MCF 10A (cell line): ENCODE data around the gene ORAI2. TPM values are rescaled to one million over a fixed set of nuclear protein-coding genes. Genes with fewer than 3 reads are reported as not detected.

Experiments used
- BruUV-seq: library from RNA; stranded (reverse); fragments of 400-500 nt; replicated peaks from 2 replicates; lab custom pipeline; 2021; lab: Mats Ljungman, UMichigan
- CTCF ChIA-PET: fragments of 300-600 bp; sonication (Branson Sonifier 250); formaldehyde crosslinking; extraction: SDS; loops from one replicate; lab custom pipeline; 2021; ENCODE audit warnings: antibody characterized with exemption, inconsistent platforms; lab: Yijun Ruan, JAX
- POLR2A ChIA-PET: fragments of 300-600, 350-650 bp; sonication (Branson Sonifier 250); formaldehyde crosslinking; extraction: SDS; loops from one replicate; lab custom pipeline; 2020; ENCODE audit warnings: antibody characterized with exemption, inconsistent platforms; lab: Yijun Ruan, JAX
- DNase-seq: peaks from one replicate; pipeline ENCODE4 v3.0.0-alpha.2; 2018; ENCODE audit not compliant: unreplicated experiment
- H3K27ac Mint-ChIP-seq: one replicate; pipeline ENCODE4 v1.8.0; 2022; ENCODE audit warnings: mild to moderate bottlenecking, low read depth, mixed read lengths; ENCODE audit not compliant: unreplicated experiment
- H3K27me3 Mint-ChIP-seq: one replicate; pipeline ENCODE4 v1.8.0; 2022; ENCODE audit warnings: mixed read lengths; ENCODE audit not compliant: insufficient read depth, unreplicated experiment
- H3K36me3 Mint-ChIP-seq: one replicate; pipeline ENCODE4 v1.8.0; 2022; ENCODE audit warnings: mild to moderate bottlenecking, moderate library complexity, mixed read lengths; ENCODE audit not compliant: insufficient read depth, unreplicated experiment
- H3K4me1 Mint-ChIP-seq: one replicate; pipeline ENCODE4 v1.8.0; 2022; ENCODE audit warnings: mixed read lengths; ENCODE audit not compliant: insufficient read depth, unreplicated experiment
- H3K4me3 Mint-ChIP-seq: one replicate; pipeline ENCODE4 v1.8.0; 2022; ENCODE audit warnings: mild to moderate bottlenecking, moderate library complexity, mixed read lengths; ENCODE audit not compliant: unreplicated experiment
- H3K9me3 Mint-ChIP-seq: one replicate; pipeline ENCODE4 v1.8.0; 2022; ENCODE audit warnings: mixed read lengths; ENCODE audit not compliant: unreplicated experiment
- intact Hi-C: fragments of 100-400 bp; cut with micrococcal nuclease; formaldehyde crosslinking; loops from 2 replicates; pipeline ENCODE4 v1.14.1; 2022
- total RNA-seq: library from RNA; stranded (reverse); gene quantifications from 2 replicates; pipeline ENCODE4 v1.2.3, GENCODE V29; 2022
- TF ChIP-seq, protein P1 (sequence below): fragments of 200-600 bp; IDR thresholded peaks from one replicate; pipeline ENCODE4 v1.8.0; 2022; ENCODE audit warnings: antibody characterized with exemption, mild to moderate bottlenecking; ENCODE audit not compliant: unreplicated experiment

ORAI2 gene
- total RNA-seq, 1 experiment from 2014 or later, result 9.1 TPM

GRCh38 chr7:102390697-102391484 is 42.5 kb upstream of the ORAI2 start:
- H3K36me3 Mint-ChIP-seq, result peaks cover 31% of the 10 kb centered on the region
- H3K9me3 Mint-ChIP-seq, result no peaks in the 10 kb centered on the region
- H3K4me1 Mint-ChIP-seq, result no peaks in the 10 kb centered on the region
- ChIA-PET POLR2A (no interaction called here), CTCF (interaction anchor here (0.6 to 3.8 kb wide), 12 partner anchors 10 to 120 kb away, joined by 3 to 38 read pairs (median 4); partner anchors contain the start of gene SH2B2)
- no peak overlapping the region for H3K4me3 Mint-ChIP-seq
- H3K27ac Mint-ChIP-seq, result no peak overlapping the region
- no peaks in the 10 kb centered on the region for H3K27me3 Mint-ChIP-seq
- no TSS peak for BruUV-seq
- TF ChIP-seq, protein P1, sequence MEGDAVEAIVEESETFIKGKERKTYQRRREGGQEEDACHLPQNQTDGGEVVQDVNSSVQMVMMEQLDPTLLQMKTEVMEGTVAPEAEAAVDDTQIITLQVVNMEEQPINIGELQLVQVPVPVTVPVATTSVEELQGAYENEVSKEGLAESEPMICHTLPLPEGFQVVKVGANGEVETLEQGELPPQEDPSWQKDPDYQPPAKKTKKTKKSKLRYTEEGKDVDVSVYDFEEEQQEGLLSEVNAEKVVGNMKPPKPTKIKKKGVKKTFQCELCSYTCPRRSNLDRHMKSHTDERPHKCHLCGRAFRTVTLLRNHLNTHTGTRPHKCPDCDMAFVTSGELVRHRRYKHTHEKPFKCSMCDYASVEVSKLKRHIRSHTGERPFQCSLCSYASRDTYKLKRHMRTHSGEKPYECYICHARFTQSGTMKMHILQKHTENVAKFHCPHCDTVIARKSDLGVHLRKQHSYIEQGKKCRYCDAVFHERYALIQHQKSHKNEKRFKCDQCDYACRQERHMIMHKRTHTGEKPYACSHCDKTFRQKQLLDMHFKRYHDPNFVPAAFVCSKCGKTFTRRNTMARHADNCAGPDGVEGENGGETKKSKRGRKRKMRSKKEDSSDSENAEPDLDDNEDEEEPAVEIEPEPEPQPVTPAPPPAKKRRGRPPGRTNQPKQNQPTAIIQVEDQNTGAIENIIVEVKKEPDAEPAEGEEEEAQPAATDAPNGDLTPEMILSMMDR, result peak; percentile 91
- DNase-seq, result peak; percentile 87
- intact Hi-C loops, result loop anchor here (1.0 kb wide), 1 partner anchor 112 kb away; no protein-coding TSS in a partner anchor

- BruUV-seq, result no TSS peak
- TF ChIP-seq, protein P1, result no peak
- Mint-ChIP-seq H3K27me3 (no peaks in the 10 kb centered on the region), H3K4me3 (no peak overlapping the region), H3K27ac (no peak overlapping the region), H3K4me1 (peaks cover 4% of the 10 kb centered on the region), H3K9me3 (no peaks in the 10 kb centered on the region), H3K36me3 (peaks cover 33% of the 10 kb centered on the region)
- no peak for DNase-seq
- ChIA-PET CTCF (interaction anchor here (1.1 to 3.8 kb wide), 5 partner anchors 12 to 113 kb away, joined by 3 to 38 read pairs (median 4); partner anchors contain the start of gene SH2B2), POLR2A (no interaction called here)
- intact Hi-C loops, result no loop called here
Measured at GRCh38 chr7:102392330-102392729, 41.0 kb upstream of the ORAI2 start.

DNA sequence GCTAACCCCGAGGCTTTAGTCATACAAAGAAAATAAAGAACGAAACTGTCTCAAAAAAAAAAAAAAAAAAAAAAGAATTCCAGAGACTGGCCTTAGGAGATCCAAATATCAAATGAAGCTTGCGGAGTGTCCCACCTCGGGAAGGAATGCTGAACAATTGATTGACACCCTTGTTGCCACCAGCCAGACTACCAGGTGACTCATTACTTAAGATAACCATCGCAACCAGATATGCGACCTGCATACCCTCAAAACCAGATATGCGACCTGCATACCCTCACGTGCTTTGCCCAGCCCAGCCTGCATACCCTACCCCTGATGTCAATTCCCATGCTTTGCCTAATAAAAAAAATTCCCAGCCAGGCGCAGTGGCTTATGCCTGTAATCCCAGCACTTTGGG is 39.9 kb upstream of the ORAI2 start:
- Mint-ChIP-seq H3K27me3 (no peaks in the 10 kb centered on the region), H3K27ac (no peak overlapping the region), H3K36me3 (peaks cover 40% of the 10 kb centered on the region), H3K4me1 (peaks cover 9% of the 10 kb centered on the region), H3K9me3 (no peaks in the 10 kb centered on the region), H3K4me3 (no peak overlapping the region)
- intact Hi-C loops, result no loop called here
- ChIA-PET CTCF (interaction anchor here (0.7 to 3.8 kb wide), 3 partner anchors 15 to 455 kb away, joined by 3 to 38 read pairs (median 3); no protein-coding TSS in a partner anchor), POLR2A (no interaction called here)
- no TSS peak for BruUV-seq
- DNase-seq, result no peak
- TF ChIP-seq, protein P1, result no peak

GRCh38 chr7:102395592-102395872 is 37.8 kb upstream of the ORAI2 start:
- POLR2A ChIA-PET, result interaction anchor here (0.7 to 1.6 kb wide), 8 partner anchors 10 to 1201 kb away, joined by 3 to 5 read pairs (median 4); no protein-coding TSS in a partner anchor
- Mint-ChIP-seq H3K27me3 (no peaks in the 10 kb centered on the region), H3K9me3 (no peaks in the 10 kb centered on the region), H3K36me3 (peaks cover 51% of the 10 kb centered on the region), H3K27ac (peak overlapping the region; percentile 98), H3K4me3 (peak overlapping the region; percentile 98), H3K4me1 (peaks cover 9% of the 10 kb centered on the region)
- CTCF ChIA-PET, result interaction anchor here (0.6 to 2.6 kb wide), 5 partner anchors 11 to 861 kb away, joined by 3 to 13 read pairs (median 3); no protein-coding TSS in a partner anchor
- intact Hi-C loops, result no loop called here
- DNase-seq, result no peak
- no TSS peak for BruUV-seq
- TF ChIP-seq, protein P1, result no peak
